ENCODE results near the gene CD4. TPM values are rescaled to one million over a fixed set of nuclear protein-coding genes. Genes with fewer than 3 reads are reported as not detected.

CD4 gene
- total RNA-seq, 1 donor from 2014 or later: 0.62 TPM

Other genes starting within 250 kb of the CD4 start
- gene IFFO1, start 233.5 kb upstream of the CD4 start, total RNA-seq: 35.9 and 40.7 TPM in 2 replicates
- 32.5 and 34.5 TPM in 2 replicates for gene NOP2, start 221.2 kb upstream of the CD4 start, total RNA-seq
- 348 and 351 TPM in 2 replicates for gene CHD4, start 182.1 kb upstream of the CD4 start, total RNA-seq
- 0.32 and 0.50 TPM in 2 replicates for gene LPAR5, start 153.6 kb upstream of the CD4 start, total RNA-seq
- 0.73 and 1.0 TPM in 2 replicates for gene ACRBP, start 142.1 kb upstream of the CD4 start, total RNA-seq
- 56.7 and 58.8 TPM in 2 replicates for gene ING4, start 126.4 kb upstream of the CD4 start, total RNA-seq
- 66.6 and 68.3 TPM in 2 replicates for gene ZNF384, start 100.2 kb upstream of the CD4 start, total RNA-seq
- 3.9 and 5.2 TPM in 2 replicates for gene PIANP, start 88.7 kb upstream of the CD4 start, total RNA-seq
- gene COPS7A, start 65.5 kb upstream of the CD4 start, total RNA-seq: 61.4 and 73.0 TPM in 2 replicates
- gene MLF2, start 36.4 kb upstream of the CD4 start, total RNA-seq: 141 and 162 TPM in 2 replicates
- 501 and 554 TPM in 2 replicates for gene PTMS, start 23.2 kb upstream of the CD4 start, total RNA-seq
- gene LAG3, start 17.0 kb upstream of the CD4 start, total RNA-seq: 1.1 and 2.5 TPM in 2 replicates
- gene GPR162, start 32.3 kb downstream of the CD4 start, total RNA-seq: 11.5 and 12.0 TPM in 2 replicates
- 86.5 and 90.8 TPM in 2 replicates for gene P3H3, start 38.9 kb downstream of the CD4 start, total RNA-seq
- gene GNB3, start 51.4 kb downstream of the CD4 start, total RNA-seq: 8.3 and 10.6 TPM in 2 replicates
- 8.0 and 9.2 TPM in 2 replicates for gene CDCA3, start 61.8 kb downstream of the CD4 start, total RNA-seq
- 113 and 114 TPM in 2 replicates for gene USP5, start 62.6 kb downstream of the CD4 start, total RNA-seq
- 408 and 415 TPM in 2 replicates for gene TPI1, start 78.0 kb downstream of the CD4 start, total RNA-seq
- 9.2 and 11.5 TPM in 2 replicates for gene SPSB2, start 83.8 kb downstream of the CD4 start, total RNA-seq
- gene LRRC23, start 115.3 kb downstream of the CD4 start, total RNA-seq: 9.0 and 11.3 TPM in 2 replicates
- gene ENO2, start 125.1 kb downstream of the CD4 start, total RNA-seq: 21.5 and 24.1 TPM in 2 replicates
- gene ATN1, start 138.4 kb downstream of the CD4 start, total RNA-seq: 117 and 123 TPM in 2 replicates
- not detected in 2 replicates for gene RNU7-1, start 154.3 kb downstream of the CD4 start, total RNA-seq
- gene C12orf57, start 154.5 kb downstream of the CD4 start, total RNA-seq: 287 and 309 TPM in 2 replicates
- 0.29 and 0.94 TPM in 2 replicates for gene PTPN6, start 161.8 kb downstream of the CD4 start, total RNA-seq
- 202 and 205 TPM in 2 replicates for gene PHB2, start 181.1 kb downstream of the CD4 start, total RNA-seq
- 29.5 and 29.8 TPM in 2 replicates for gene EMG1, start 181.4 kb downstream of the CD4 start, total RNA-seq
- gene LPCAT3, start 228.9 kb downstream of the CD4 start, total RNA-seq: 33.2 TPM in 2 replicates

Measured in osteocyte (in vitro differentiated cells).